SH-SY5Y (cell line): ENCODE measurements around the gene AGO3.

Experiments
- GATA2 ChIP-seq: IDR thresholded peaks from 2 replicates; pipeline ENCODE4 v1.6.1; 2011; ENCODE audit warnings: mild to moderate bottlenecking, low read depth, low read length
- GATA3 ChIP-seq: IDR thresholded peaks from 2 replicates; pipeline ENCODE4 v1.6.1; 2011; ENCODE audit warnings: low read depth, mild to moderate bottlenecking, low read length, moderate library complexity

GRCh38 chr1:36112823-36113222 lies 181.9 kb downstream of the AGO3 start:
- no peak for TF ChIP-seq GATA2
- no peak for TF ChIP-seq GATA3
